ENCODE measurements around the gene NME3. TPM values are rescaled to one million over a fixed set of nuclear protein-coding genes. Genes with fewer than 3 reads are reported as not detected.

NME3 gene
- total RNA-seq, 1 experiment from 2014 or later = 66.9 TPM

DNA sequence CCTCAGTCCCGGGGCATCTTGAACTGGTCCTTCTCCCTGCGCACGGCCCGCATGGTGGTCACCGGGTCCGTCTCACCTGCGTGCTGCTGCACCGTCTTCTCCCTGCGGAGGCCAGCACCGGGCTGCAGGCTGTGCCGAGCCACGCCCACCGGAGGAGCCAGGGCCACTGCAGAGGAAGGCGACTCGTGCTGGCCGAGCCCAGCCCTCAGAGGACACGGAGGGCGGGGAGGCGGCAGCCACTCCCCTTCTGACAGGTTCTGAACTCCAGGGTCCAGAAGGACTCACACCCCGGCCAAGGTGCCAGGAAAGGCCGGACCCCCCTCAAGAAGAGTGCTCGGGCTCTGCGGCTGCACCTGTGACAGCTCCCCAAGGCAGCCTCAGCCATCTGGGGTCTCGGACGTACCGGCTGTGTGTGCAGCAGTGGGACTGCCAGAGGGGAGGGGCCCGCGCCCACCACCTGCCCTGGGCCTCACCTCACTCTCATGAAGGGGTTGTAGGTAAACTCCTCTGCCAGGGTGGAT lies 38.0 kb upstream of the NME3 start:
- intact Hi-C loops (cut with micrococcal nuclease) = no loop called here
- TF ChIP-seq EZH2phosphoT487 (IDR thresholded peaks at IDR 0.05; ENCODE audit: borderline replicate concordance, low read length) (no peak), CTCF (conservative IDR thresholded peaks at IDR 0.05; ENCODE audit: low read depth, low read length) (no peak), EZH2 (IDR thresholded peaks at IDR 0.05; ENCODE audit: low read length, unreplicated experiment) (no peak)
- H3K9me3 ChIP-seq (ENCODE audit: low read length) = no peaks in the 10 kb centered on the region
- no peak overlapping the region for H3K9ac ChIP-seq (ENCODE audit: low read length)
- DNase-seq (no peak), ATAC-seq (no peak)
- POLR2A ChIA-PET (ENCODE audit: unreplicated experiment) = no interaction called here
- H2AFZ ChIP-seq (ENCODE audit: low read length) = no peak overlapping the region
- H3K4me2 ChIP-seq (ENCODE audit: low read length) = no peak overlapping the region
- no peaks in the 10 kb centered on the region for H3K79me2 ChIP-seq (ENCODE audit: low read length)
- no peak overlapping the region for H3K27ac ChIP-seq (ENCODE audit: low read length)
- H3K27me3 ChIP-seq (ENCODE audit: low read length) = no peaks in the 10 kb centered on the region
- CTCF ChIA-PET = no interaction called here
- no peaks in the 10 kb centered on the region for H4K20me1 ChIP-seq (ENCODE audit: low read length)
- H3K9me2 ChIP-seq (replicated peaks; ENCODE audit: low read length) = no peaks in the 10 kb centered on the region
- H3F3A ChIP-seq (ENCODE audit: low read length, unreplicated experiment) = no peaks in the 10 kb centered on the region
- H3K4me1 ChIP-seq (ENCODE audit: insufficient read depth, low read length) = no peaks in the 10 kb centered on the region
- H3K36me3 ChIP-seq (ENCODE audit: low read depth, low read length) = no peaks in the 10 kb centered on the region
- BruUV-seq (replicated peaks) = no TSS peak
- H3K4me3 ChIP-seq (ENCODE audit: low read length) = no peak overlapping the region

DNA sequence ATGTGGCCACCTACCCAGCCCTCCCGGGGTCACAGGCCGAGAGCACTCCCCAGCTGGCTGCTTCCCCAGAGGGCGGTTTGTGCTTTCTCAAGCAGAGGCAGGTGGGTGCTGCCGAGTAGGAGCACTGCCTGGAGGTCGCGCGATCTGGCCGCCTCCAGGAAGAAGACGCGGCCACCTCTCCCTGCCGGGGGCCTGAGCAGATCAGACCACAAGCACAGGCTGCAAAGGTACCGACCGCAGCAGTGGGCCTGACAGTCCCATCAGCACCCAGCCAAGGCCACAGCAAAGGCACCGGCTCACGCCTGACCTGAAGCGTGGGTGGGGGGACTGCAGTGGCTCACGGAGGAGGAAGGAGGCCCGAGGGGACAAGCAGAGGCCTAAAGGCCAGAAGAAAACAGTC lies 37.3 kb upstream of the NME3 start:
- DNase-seq = no peak

GRCh38 chr16:1807626-1808025 lies 36.3 kb upstream of the NME3 start:
- no peak overlapping the region for H2AFZ ChIP-seq (ENCODE audit: low read length)
- ATAC-seq = no peak
- no peak overlapping the region for H3K4me2 ChIP-seq (ENCODE audit: low read length)
- CTCF ChIA-PET = no interaction called here
- no TSS peak for BruUV-seq (replicated peaks)
- H3K79me2 ChIP-seq (ENCODE audit: low read length) = no peaks in the 10 kb centered on the region
- H3K4me3 ChIP-seq (ENCODE audit: low read length) = no peak overlapping the region
- H3K36me3 ChIP-seq (ENCODE audit: low read depth, low read length) = no peaks in the 10 kb centered on the region
- no peak for DNase-seq
- POLR2A ChIA-PET (ENCODE audit: unreplicated experiment) = no interaction called here
- TF ChIP-seq EZH2phosphoT487 (IDR thresholded peaks at IDR 0.05; ENCODE audit: borderline replicate concordance, low read length) (no peak), EZH2 (IDR thresholded peaks at IDR 0.05; ENCODE audit: low read length, unreplicated experiment) (no peak), CTCF (conservative IDR thresholded peaks at IDR 0.05; ENCODE audit: low read depth, low read length) (no peak)
- no peak overlapping the region for H3K9ac ChIP-seq (ENCODE audit: low read length)
- no peaks in the 10 kb centered on the region for H3K9me2 ChIP-seq (replicated peaks; ENCODE audit: low read length)
- intact Hi-C loops (cut with micrococcal nuclease) = no loop called here
- no peaks in the 10 kb centered on the region for H4K20me1 ChIP-seq (ENCODE audit: low read length)
- no peaks in the 10 kb centered on the region for H3K4me1 ChIP-seq (ENCODE audit: insufficient read depth, low read length)
- no peak overlapping the region for H3K27ac ChIP-seq (ENCODE audit: low read length)
- H3K9me3 ChIP-seq (ENCODE audit: low read length) = no peaks in the 10 kb centered on the region
- H3F3A ChIP-seq (ENCODE audit: low read length, unreplicated experiment) = no peaks in the 10 kb centered on the region
- H3K27me3 ChIP-seq (ENCODE audit: low read length) = no peaks in the 10 kb centered on the region

More for the DNA sequence above, 37.3 kb upstream of the NME3 start:
- H3K27ac ChIP-seq (ENCODE audit: low read length) = no peak overlapping the region
- H4K20me1 ChIP-seq (ENCODE audit: low read length) = no peaks in the 10 kb centered on the region
- no peaks in the 10 kb centered on the region for H3K9me2 ChIP-seq (replicated peaks; ENCODE audit: low read length)
- no peak overlapping the region for H3K4me2 ChIP-seq (ENCODE audit: low read length)
- no peak for TF ChIP-seq CTCF (conservative IDR thresholded peaks at IDR 0.05; ENCODE audit: low read depth, low read length)
- ATAC-seq = no peak
- H3K9me3 ChIP-seq (ENCODE audit: low read length) = no peaks in the 10 kb centered on the region
- no peaks in the 10 kb centered on the region for H3K36me3 ChIP-seq (ENCODE audit: low read depth, low read length)
- no peak overlapping the region for H3K4me3 ChIP-seq (ENCODE audit: low read length)
- POLR2A ChIA-PET (ENCODE audit: unreplicated experiment) = no interaction called here
- no peaks in the 10 kb centered on the region for H3F3A ChIP-seq (ENCODE audit: low read length, unreplicated experiment)
- intact Hi-C loops (cut with micrococcal nuclease) = no loop called here
- no peak overlapping the region for H2AFZ ChIP-seq (ENCODE audit: low read length)
- H3K4me1 ChIP-seq (ENCODE audit: insufficient read depth, low read length) = no peaks in the 10 kb centered on the region
- no peaks in the 10 kb centered on the region for H3K27me3 ChIP-seq (ENCODE audit: low read length)
- H3K79me2 ChIP-seq (ENCODE audit: low read length) = no peaks in the 10 kb centered on the region
- no TSS peak for BruUV-seq (replicated peaks)
- H3K9ac ChIP-seq (ENCODE audit: low read length) = no peak overlapping the region
- CTCF ChIA-PET = no interaction called here
